ENCODE measurements around the gene SDK2.

DNA sequence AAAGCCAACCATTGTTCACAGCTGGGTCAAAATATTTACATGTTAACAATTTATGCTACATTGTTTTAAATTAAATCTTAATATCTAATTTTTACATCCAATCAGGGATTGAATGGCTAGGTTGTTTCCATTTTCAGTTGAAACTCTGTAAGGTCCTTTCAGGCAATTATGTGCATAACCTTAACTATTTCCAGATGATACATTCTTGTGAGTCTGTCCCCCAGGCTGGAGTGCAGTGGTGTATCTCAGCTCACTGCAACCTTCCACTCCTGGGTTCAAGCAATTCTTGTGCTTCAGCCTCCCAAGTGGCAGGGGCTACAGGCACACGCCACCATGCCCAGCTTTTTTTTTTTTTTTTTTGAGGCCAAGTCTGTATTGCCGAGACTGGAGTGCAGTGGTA is 342.9 kb downstream of the SDK2 start:
- TF ChIP-seq POLR2A (IDR thresholded peaks at IDR 0.05) (no peak), POLR2AphosphoS5 (IDR thresholded peaks at IDR 0.05) (no peak)
- TF ChIP-seq, protein P1, sequence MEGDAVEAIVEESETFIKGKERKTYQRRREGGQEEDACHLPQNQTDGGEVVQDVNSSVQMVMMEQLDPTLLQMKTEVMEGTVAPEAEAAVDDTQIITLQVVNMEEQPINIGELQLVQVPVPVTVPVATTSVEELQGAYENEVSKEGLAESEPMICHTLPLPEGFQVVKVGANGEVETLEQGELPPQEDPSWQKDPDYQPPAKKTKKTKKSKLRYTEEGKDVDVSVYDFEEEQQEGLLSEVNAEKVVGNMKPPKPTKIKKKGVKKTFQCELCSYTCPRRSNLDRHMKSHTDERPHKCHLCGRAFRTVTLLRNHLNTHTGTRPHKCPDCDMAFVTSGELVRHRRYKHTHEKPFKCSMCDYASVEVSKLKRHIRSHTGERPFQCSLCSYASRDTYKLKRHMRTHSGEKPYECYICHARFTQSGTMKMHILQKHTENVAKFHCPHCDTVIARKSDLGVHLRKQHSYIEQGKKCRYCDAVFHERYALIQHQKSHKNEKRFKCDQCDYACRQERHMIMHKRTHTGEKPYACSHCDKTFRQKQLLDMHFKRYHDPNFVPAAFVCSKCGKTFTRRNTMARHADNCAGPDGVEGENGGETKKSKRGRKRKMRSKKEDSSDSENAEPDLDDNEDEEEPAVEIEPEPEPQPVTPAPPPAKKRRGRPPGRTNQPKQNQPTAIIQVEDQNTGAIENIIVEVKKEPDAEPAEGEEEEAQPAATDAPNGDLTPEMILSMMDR (IDR thresholded peaks at IDR 0.05): no peak
